Measurements from ENCODE around the gene ATP6V1B1. TPM values are rescaled to one million over a fixed set of nuclear protein-coding genes. Genes with fewer than 3 reads are reported as not detected.
A peak's percentile ranks its signal among the peaks of the same experiment; 100 is the strongest.

The ATP6V1B1 gene
- total and polyA plus RNA-seq, 8 donors: 1.4 to 17.0 (median 2.8) TPM

GRCh38 chr2:70977605-70978205, 42.0 kb downstream of the ATP6V1B1 start:
- FAIRE-seq (peak; percentile 41), DNase-seq (peak in 1 of 6 donors; percentile 52), ATAC-seq (peak; percentile 2 to 14 (median 13))
- Histone ChIP-seq H3K36me3 (no peaks in the 10 kb centered on the region), H3K27me3 (no peaks in the 10 kb centered on the region), H3K4me1 (peaks cover 5 to 9% (median 8%) of the 10 kb centered on the region in 3 donors), H3K27ac (peak overlapping the region; percentile 70 to 90 (median 86)), H3K4me3 (peak overlapping the region in 3 of 4 donors; percentile 36 to 76 (median 72)), H3K9me3 (no peaks in the 10 kb centered on the region)
- intact Hi-C loops (cut with DNase I): no loop called here
- WGBS, 2 donors: 18 to 26% methylated on average over 14 of the region's 14 CpGs
- no peak for TF ChIP-seq CTCF (IDR thresholded peaks at IDR 0.05)

- ATAC-seq (peak; percentile 78 to 86 (median 84)), DNase-seq (peak; percentile 71 to 90 (median 84)), FAIRE-seq (no peak)
- Histone ChIP-seq H3K27ac (peak within 1 kb of the TSS; percentile 70 to 90 (median 86)), H3K36me3 (no peaks in the 10 kb centered on the region), H3K9me3 (no peaks in the 10 kb centered on the region), H3K4me3 (peak within 1 kb of the TSS; percentile 46 to 76 (median 60)), H3K4me1 (peaks cover 5 to 9% (median 8%) of the 10 kb centered on the region in 3 donors), H3K27me3 (no peaks in the 10 kb centered on the region)
- TF ChIP-seq CTCF (IDR thresholded peaks at IDR 0.05): no peak
- WGBS, 2 donors: 0 to 2% methylated on average over 53 to 67 of the region's 67 CpGs
- intact Hi-C loops (cut with DNase I): no loop called here
Measured at GRCh38 chr2:70978341-70979179, 42.9 kb downstream of the ATP6V1B1 start, which contains the start of gene ANKRD53. ANKRD53 (plus strand) TSS chr2:70978630; CDS start chr2:70978646, 16 bp downstream.

GRCh38 chr2:70979180-70979488, 43.4 kb downstream of the ATP6V1B1 start:
- ATAC-seq: no peak
- no peak for DNase-seq
- intact Hi-C loops (cut with DNase I): no loop called here
- no peak for FAIRE-seq
- no peaks in the 10 kb centered on the region for H3K36me3 ChIP-seq
- H3K27me3 ChIP-seq: no peaks in the 10 kb centered on the region
- peak overlapping the region; percentile 70 to 90 (median 86) for H3K27ac ChIP-seq
- peaks cover 5 to 9% (median 8%) of the 10 kb centered on the region in 3 donors for H3K4me1 ChIP-seq
- 13 to 15% methylated on average over 19 of the region's 19 CpGs for WGBS, 2 donors
- TF ChIP-seq CTCF (IDR thresholded peaks at IDR 0.05): no peak
- no peaks in the 10 kb centered on the region for H3K9me3 ChIP-seq
- H3K4me3 ChIP-seq: peak overlapping the region; percentile 46 to 76 (median 60)

- Histone ChIP-seq H3K9me3 (no peaks in the 10 kb centered on the region), H3K4me1 (peaks cover 5 to 9% (median 8%) of the 10 kb centered on the region in 3 donors), H3K36me3 (no peaks in the 10 kb centered on the region), H3K27ac (peak overlapping the region in 3 of 4 donors; percentile 70 to 86 (median 85)), H3K4me3 (peak overlapping the region in 2 of 4 donors; percentile 72 to 76), H3K27me3 (no peaks in the 10 kb centered on the region)
- DNase-seq: no peak
- no peak for FAIRE-seq
- WGBS, 2 donors: 89 to 92% methylated on average over 9 of the region's 9 CpGs
- intact Hi-C loops (cut with DNase I): no loop called here
- ATAC-seq: no peak
- TF ChIP-seq CTCF (IDR thresholded peaks at IDR 0.05): no peak
Measured at GRCh38 chr2:70979626-70980025, 43.9 kb downstream of the ATP6V1B1 start.

Data from pancreas (tissue), 10 donors.